Measurements from ENCODE around the gene CCDC3.

The CCDC3 gene

GRCh38 chr10:12888470-12888869, 113.0 kb downstream of the CCDC3 start:
- TF ChIP-seq EGR1 (IDR thresholded peaks at IDR 0.05) (no peak), TAF1 (IDR thresholded peaks at IDR 0.05; ENCODE audit: low read depth) (no peak), NFIC (IDR thresholded peaks at IDR 0.05) (no peak), TEAD4 (IDR thresholded peaks at IDR 0.05) (no peak), RAD21 (IDR thresholded peaks at IDR 0.05; ENCODE audit: low read depth) (no peak)
- TF ChIP-seq, protein P1, sequence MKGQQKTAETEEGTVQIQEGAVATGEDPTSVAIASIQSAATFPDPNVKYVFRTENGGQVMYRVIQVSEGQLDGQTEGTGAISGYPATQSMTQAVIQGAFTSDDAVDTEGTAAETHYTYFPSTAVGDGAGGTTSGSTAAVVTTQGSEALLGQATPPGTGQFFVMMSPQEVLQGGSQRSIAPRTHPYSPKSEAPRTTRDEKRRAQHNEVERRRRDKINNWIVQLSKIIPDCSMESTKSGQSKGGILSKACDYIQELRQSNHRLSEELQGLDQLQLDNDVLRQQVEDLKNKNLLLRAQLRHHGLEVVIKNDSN (IDR thresholded peaks at IDR 0.05) = no peak

- TF ChIP-seq TAF1 (IDR thresholded peaks at IDR 0.05; ENCODE audit: low read depth) (no peak), YY1 (IDR thresholded peaks at IDR 0.05; ENCODE audit: low read depth) (no peak), MAX (IDR thresholded peaks at IDR 0.05) (no peak), CEBPB (IDR thresholded peaks at IDR 0.05) (no peak), TCF12 (IDR thresholded peaks at IDR 0.05; ENCODE audit: low read depth) (no peak), RAD21 (IDR thresholded peaks at IDR 0.05; ENCODE audit: low read depth) (no peak), TEAD4 (IDR thresholded peaks at IDR 0.05) (no peak), CREB1 (IDR thresholded peaks at IDR 0.05; ENCODE audit: low read depth) (no peak), FOXM1 (IDR thresholded peaks at IDR 0.05; ENCODE audit: borderline replicate concordance, low read depth) (no peak)
- TF ChIP-seq, protein P1 (IDR thresholded peaks at IDR 0.05) = no peak
- TF ChIP-seq, protein P2, sequence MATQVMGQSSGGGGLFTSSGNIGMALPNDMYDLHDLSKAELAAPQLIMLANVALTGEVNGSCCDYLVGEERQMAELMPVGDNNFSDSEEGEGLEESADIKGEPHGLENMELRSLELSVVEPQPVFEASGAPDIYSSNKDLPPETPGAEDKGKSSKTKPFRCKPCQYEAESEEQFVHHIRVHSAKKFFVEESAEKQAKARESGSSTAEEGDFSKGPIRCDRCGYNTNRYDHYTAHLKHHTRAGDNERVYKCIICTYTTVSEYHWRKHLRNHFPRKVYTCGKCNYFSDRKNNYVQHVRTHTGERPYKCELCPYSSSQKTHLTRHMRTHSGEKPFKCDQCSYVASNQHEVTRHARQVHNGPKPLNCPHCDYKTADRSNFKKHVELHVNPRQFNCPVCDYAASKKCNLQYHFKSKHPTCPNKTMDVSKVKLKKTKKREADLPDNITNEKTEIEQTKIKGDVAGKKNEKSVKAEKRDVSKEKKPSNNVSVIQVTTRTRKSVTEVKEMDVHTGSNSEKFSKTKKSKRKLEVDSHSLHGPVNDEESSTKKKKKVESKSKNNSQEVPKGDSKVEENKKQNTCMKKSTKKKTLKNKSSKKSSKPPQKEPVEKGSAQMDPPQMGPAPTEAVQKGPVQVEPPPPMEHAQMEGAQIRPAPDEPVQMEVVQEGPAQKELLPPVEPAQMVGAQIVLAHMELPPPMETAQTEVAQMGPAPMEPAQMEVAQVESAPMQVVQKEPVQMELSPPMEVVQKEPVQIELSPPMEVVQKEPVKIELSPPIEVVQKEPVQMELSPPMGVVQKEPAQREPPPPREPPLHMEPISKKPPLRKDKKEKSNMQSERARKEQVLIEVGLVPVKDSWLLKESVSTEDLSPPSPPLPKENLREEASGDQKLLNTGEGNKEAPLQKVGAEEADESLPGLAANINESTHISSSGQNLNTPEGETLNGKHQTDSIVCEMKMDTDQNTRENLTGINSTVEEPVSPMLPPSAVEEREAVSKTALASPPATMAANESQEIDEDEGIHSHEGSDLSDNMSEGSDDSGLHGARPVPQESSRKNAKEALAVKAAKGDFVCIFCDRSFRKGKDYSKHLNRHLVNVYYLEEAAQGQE (IDR thresholded peaks at IDR 0.05; ENCODE audit: low read depth) = no peak
Observed at GRCh38 chr10:12887780-12888179, 113.7 kb downstream of the CCDC3 start.

GRCh38 chr10:12884851-12885250, 116.7 kb downstream of the CCDC3 start:
- TF ChIP-seq RAD21 (IDR thresholded peaks at IDR 0.05; ENCODE audit: low read depth) (no peak), TEAD4 (IDR thresholded peaks at IDR 0.05) (no peak), YY1 (IDR thresholded peaks at IDR 0.05; ENCODE audit: low read depth) (no peak), CREB1 (IDR thresholded peaks at IDR 0.05; ENCODE audit: low read depth) (no peak), EGR1 (IDR thresholded peaks at IDR 0.05) (no peak), EP300 (IDR thresholded peaks at IDR 0.05; ENCODE audit: borderline replicate concordance) (no peak), CEBPB (IDR thresholded peaks at IDR 0.05) (no peak), TCF12 (IDR thresholded peaks at IDR 0.05; ENCODE audit: low read depth) (no peak), NFIC (IDR thresholded peaks at IDR 0.05) (no peak), TAF1 (IDR thresholded peaks at IDR 0.05; ENCODE audit: low read depth) (no peak)

DNA sequence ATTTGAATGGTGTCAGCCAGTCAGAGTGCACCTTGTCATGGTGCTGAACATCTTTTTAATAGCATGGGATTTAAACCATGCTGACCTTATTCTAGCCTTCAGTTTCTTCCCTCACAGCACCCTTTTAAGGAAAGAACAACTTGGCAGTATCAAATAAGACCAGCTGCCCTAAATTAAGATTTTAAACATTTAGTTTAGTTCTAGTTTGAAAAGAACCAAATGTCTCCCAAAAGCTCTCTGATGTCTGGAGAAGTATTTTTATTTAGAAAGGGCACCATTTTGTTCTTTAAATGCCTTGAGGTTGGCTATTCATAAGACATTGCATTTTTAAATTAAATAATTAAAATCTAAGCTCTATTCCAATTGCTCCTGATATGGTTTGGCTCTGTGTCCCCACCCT, 121.1 kb downstream of the CCDC3 start:
- TF ChIP-seq EP300 (IDR thresholded peaks at IDR 0.05; ENCODE audit: borderline replicate concordance) (no peak), CREB1 (IDR thresholded peaks at IDR 0.05; ENCODE audit: low read depth) (no peak), EGR1 (IDR thresholded peaks at IDR 0.05) (no peak), TEAD4 (IDR thresholded peaks at IDR 0.05) (no peak), FOXM1 (IDR thresholded peaks at IDR 0.05; ENCODE audit: borderline replicate concordance, low read depth) (no peak), TCF12 (IDR thresholded peaks at IDR 0.05; ENCODE audit: low read depth) (no peak)

DNA sequence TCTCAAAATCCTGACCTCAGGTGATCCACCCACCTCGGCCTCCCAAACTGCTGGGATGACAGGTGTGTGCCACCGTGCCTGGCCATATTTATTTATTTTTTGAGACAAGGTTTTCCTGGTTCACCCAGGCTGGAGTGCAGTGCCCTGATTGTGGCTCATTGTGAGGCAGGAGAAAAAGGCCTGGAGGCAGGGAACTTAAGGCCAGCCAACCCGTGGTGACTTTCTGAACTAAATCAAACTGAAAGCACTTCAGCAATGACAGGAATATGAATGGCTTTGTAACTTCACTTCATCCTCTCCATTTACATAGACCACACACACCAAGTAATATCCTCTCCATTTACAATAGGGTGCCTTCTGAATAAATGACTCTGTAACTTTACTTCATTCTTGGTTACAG, 124.4 kb downstream of the CCDC3 start:
- TF ChIP-seq NFIC (IDR thresholded peaks at IDR 0.05) (no peak), ZBTB7A (IDR thresholded peaks at IDR 0.05; ENCODE audit: low read depth) (no peak), EP300 (IDR thresholded peaks at IDR 0.05; ENCODE audit: borderline replicate concordance) (no peak), EGR1 (IDR thresholded peaks at IDR 0.05) (no peak), FOXM1 (IDR thresholded peaks at IDR 0.05; ENCODE audit: borderline replicate concordance, low read depth) (no peak), TEAD4 (IDR thresholded peaks at IDR 0.05) (no peak), TCF12 (IDR thresholded peaks at IDR 0.05; ENCODE audit: low read depth) (no peak), CREB1 (IDR thresholded peaks at IDR 0.05; ENCODE audit: low read depth) (no peak), MAX (IDR thresholded peaks at IDR 0.05) (no peak), TAF1 (IDR thresholded peaks at IDR 0.05; ENCODE audit: low read depth) (no peak), RAD21 (IDR thresholded peaks at IDR 0.05; ENCODE audit: low read depth) (no peak)
- TF ChIP-seq, protein P2 (IDR thresholded peaks at IDR 0.05; ENCODE audit: low read depth) = no peak

DNA sequence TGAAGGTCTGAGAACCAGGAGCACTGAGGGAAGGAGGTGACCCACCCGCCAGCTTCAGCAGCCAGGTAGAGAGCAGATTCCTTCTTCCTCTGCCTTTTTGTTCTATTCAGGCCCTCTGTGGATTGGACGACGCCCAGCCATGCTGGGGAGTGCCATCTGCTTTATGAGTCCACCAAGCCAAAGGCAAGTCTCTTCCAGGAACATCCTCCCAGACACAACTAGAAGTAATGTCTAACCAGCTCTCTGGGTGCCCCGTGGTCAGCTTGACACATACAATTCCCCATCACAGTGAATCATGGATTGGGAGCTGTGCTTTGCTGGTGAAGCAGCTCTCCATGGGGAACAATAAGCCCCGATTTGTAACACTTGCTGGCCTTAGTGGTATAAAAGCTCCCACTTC, 125.2 kb downstream of the CCDC3 start:
- no peak for TF ChIP-seq NFIC (IDR thresholded peaks at IDR 0.05)

GRCh38 chr10:12875100-12875499, 126.4 kb downstream of the CCDC3 start:
- TF ChIP-seq RAD21 (IDR thresholded peaks at IDR 0.05; ENCODE audit: low read depth) (no peak), MAX (IDR thresholded peaks at IDR 0.05) (no peak), FOXM1 (IDR thresholded peaks at IDR 0.05; ENCODE audit: borderline replicate concordance, low read depth) (no peak), EGR1 (IDR thresholded peaks at IDR 0.05) (no peak), NFIC (IDR thresholded peaks at IDR 0.05) (no peak), CREB1 (IDR thresholded peaks at IDR 0.05; ENCODE audit: low read depth) (no peak), YY1 (IDR thresholded peaks at IDR 0.05; ENCODE audit: low read depth) (no peak), TCF12 (IDR thresholded peaks at IDR 0.05; ENCODE audit: low read depth) (no peak), ZBTB7A (IDR thresholded peaks at IDR 0.05; ENCODE audit: low read depth) (no peak), TEAD4 (IDR thresholded peaks at IDR 0.05) (no peak), EP300 (IDR thresholded peaks at IDR 0.05; ENCODE audit: borderline replicate concordance) (no peak), CEBPB (IDR thresholded peaks at IDR 0.05) (no peak), TAF1 (IDR thresholded peaks at IDR 0.05; ENCODE audit: low read depth) (no peak)
- TF ChIP-seq, protein P1 (IDR thresholded peaks at IDR 0.05) = no peak
- TF ChIP-seq, protein P2 (IDR thresholded peaks at IDR 0.05; ENCODE audit: low read depth) = no peak

Data from Ishikawa (cell line).